ENCODE results near the gene SMIM41.
"Not testable (repeated sequence)": the region's sequence is repeated elsewhere in the genome, so short reads cannot be mapped to it uniquely, and the experiment has no call there.

Gene SMIM41

DNA sequence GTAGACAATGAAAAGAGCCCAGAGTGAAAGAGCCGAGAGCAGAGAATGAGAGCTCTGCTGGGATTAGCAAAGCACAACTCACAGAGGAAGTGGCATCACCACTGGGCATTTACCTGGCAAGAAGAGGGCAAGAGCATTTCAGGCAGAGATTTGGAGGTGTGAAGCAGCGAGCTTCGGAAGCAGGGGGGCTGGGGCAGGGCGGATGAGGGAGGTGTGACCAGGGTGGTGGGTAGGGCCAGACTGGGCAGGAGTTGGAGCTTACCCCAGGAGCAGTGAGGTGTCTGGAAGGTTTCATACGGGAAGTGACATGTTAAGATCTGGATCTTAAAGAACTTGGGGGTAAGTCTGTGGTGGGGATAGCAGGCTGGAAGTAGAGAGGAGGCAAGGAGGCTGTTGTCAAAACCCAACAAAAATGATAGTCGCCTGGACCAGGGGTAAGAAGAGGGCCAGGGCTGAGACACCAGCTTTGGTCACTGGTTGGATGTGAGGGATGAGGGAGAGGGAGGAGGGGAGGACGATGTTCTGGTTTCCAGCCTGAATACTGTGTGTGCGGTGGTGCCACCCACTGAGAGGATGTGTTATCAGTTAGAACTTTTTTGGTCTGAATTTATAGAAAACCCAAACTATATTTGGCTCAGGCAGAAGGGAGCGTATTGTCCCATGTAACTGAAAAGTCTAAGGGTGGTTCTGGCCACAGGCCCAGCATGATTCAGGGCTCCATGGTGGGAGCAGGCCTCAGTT is 5.2 kb downstream of the SMIM41 start:
- DNase-seq (ENCODE audit: low read depth in 1 of 2, low spot score in 1 of 2), result no peak

DNA sequence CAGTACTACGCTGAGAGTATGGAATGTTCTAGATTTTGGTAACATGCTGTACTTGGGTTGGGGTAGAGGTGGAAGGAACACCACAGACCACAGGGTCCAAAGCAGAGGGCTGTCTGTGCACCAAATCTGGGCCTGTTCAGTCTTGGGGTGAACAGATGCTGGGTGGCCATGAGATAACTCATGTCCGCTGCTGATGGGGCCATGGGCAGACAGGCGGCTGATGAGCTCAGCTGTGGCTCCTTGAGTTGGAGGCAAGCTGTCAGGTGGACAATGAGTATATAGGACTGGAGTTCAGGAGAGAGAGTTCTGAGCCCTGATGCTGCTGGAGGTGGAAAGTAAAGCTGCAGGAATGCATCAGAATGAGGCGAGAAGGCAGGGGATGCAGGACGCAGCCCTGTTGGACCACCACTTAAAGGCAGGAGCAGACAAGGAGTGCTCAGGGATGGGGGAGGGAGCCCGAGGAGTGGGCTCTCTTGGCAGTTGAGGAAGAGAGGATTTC is 6.2 kb downstream of the SMIM41 start:
- no peak for DNase-seq (ENCODE audit: low read depth in 1 of 2, low spot score in 1 of 2)

DNA sequence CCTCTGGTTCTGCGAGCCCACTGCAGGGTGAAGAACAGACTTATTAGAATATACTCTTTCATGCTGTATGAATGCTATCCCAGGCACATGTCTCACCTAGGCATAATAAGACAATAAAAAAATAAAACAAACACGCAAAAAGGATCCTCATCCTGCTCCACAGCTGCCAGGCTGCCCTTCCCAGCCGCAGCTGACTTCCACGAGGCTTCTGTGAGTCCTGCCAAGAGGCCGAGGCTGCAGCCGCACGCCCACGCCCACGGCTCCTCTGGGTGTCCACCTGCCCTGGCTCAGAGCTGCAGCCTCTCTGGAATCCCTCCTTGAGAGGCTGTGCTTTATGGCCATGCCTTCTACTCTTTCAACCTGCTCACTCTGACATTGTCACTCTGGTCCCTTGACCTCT is 6.9 kb downstream of the SMIM41 start:
- no peak for DNase-seq (ENCODE audit: low read depth in 1 of 2, low spot score in 1 of 2)

DNA sequence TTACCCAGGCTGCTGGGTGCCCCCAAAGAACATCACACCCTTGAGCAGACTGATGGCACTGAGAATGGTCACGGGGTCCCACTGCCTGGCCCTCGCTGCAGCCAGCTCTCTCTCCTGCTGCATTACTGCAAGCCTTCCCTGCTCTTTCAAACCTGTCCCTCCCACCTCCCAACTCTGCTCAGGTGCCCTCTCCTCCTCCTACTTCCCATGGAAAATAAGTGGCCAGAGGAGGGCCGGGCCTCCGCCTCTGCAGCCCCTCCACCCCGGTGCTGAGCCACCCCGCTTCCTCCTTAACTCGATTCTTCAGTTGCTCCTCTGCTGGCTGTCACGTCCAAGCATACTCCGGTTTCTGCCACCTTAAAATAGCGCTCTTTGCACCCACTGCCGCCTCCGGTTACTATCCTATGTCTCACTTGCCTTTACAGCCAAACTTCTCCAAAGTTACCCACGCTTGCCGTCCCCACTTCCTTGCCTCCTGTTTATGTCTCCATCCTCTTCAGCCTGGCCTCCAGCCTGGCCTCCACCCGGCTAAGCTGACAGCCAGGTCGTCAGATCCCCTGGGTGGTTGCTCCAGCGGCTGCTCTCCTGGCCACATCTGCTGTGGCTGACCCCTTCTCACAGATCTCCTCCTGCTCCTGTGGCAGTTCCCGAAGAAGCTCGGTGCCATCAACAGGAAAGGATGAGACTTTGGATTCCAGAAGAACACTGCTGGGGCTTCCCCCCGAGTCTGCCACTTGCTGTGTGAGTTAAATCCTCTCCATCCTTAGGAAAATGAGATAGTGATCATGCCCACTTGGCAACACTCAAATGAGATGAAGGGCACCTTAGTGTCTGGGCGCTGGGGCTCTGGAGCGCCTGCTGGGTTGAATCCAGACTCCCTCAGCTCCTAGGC is 7.7 kb downstream of the SMIM41 start:
- DNase-seq (ENCODE audit: low read depth in 1 of 2, low spot score in 1 of 2), result no peak

DNA sequence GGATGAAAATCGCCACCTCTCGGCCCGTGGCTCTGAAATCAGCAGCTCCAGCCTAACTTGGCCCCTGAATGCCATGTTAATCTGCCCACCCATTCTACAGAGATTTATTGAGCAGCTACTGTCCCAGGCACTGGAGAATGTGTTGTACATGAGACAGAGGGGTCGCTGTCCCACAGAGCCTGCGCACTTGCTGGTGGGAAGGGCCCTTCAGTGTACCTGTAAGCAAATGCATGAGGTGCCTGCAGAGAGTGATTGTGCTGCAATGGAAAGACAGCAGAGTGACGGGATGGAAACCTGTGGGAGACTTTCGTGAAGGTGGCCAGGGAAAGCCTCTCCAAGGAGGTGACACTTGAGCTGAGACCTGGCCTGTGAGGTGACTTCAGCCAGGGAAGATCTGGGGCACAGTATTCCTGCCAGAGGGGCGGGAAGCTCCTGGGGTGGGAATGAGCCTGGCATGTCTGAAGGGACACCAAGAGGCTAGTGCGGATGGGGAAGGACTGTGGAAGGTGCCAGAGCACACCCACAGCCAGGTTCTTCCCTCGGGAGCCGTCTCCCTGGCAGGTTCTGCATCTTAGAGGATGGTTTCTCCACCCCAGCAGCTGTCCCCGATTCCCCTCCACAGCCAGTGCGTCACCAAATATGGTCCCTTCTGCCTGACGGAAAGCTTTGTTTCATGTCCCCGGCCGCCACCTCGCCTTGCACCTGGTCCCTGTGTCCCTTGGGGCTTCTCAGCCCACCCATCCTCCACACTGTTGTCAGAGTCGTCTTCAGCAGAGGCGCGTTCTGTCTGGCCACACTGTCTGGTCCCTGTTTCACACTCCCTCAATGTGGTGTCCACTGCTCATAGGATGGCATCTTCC is 8.7 kb downstream of the SMIM41 start:
- DNase-seq (ENCODE audit: low read depth in 1 of 2, low spot score in 1 of 2), result no peak

DNA sequence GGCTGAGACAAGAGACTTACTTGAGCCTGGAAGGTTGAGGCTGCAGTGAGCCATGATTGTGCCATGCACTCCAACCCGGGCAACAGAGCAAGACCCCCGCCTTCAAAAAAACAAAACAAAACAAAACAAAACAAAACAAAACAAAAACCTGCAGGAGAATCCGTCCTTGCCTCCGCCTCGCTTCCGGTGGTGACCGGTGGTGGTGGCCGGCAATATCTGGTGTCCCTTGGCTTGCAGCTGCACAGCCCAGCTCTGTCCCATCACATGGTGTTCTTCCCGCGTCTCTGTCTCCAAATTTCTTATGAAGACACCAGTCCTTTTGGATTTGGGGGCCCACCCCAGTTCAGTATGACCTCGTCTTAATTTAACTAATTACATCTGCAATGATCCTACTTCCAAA is 10.0 kb downstream of the SMIM41 start:
- no peak for DNase-seq (ENCODE audit: low read depth in 1 of 2, low spot score in 1 of 2)

DNA sequence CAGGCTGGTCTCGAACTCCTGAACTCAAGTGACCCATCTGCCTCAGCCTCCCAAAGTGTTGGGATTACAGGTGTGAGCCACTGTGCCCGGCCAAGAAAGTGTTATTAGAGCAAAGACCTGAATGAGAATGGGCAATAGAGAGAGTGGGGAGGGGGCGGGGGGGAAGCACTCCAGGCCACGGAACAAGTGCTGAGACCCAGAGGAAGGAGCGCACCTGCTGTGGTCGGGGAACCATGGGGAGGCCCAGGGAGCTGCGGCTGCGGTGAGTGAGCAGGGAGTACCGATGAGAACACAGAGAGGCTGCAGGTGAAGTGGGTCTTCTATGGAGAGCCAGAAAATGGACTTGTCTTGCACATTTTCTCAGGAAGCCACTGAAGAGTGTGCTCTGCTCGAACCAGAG is 10.8 kb downstream of the SMIM41 start:
- no peak for DNase-seq (ENCODE audit: low read depth in 1 of 2, low spot score in 1 of 2)

DNA sequence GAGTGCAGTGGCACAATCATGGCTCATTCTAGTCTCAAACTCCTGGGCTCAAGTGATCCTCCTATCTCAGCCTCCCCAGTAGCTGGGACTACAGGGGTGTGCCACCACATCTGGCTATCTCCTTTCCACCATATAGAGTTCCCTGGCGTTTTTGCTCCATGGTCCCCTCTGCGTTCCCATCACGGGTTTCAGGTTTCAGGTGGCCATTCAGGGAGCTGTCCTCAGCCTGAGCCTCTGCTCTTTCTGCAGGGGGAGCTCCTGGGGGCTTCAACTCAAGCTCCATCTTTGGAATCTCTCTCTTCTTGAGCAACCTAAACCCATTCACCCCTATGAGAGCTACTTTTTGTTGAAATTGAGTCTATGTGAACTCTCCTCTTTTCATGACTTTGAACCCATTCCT is 11.6 kb downstream of the SMIM41 start:
- no peak for DNase-seq (ENCODE audit: low read depth in 1 of 2, low spot score in 1 of 2)

DNA sequence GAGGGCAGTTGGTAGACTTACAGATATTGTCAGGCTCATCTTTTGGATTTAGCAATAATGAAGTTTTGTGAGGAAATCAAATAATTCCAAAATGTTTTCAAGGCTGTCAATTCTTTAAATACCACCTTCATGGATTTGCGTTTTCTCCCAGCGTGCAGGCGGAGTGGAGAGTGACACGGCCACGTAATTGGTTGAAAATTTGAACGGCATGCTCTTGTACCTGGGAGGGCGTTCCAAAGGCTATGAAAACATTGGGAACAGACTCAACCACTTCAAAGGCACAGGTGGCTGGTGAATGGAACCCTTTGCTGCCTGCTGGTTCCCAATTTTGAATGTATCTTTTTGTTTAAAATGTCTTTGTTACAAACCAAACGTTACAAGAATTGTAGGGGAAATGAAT is 12.4 kb downstream of the SMIM41 start:
- DNase-seq (ENCODE audit: low read depth in 1 of 2, low spot score in 1 of 2), result no peak

DNA sequence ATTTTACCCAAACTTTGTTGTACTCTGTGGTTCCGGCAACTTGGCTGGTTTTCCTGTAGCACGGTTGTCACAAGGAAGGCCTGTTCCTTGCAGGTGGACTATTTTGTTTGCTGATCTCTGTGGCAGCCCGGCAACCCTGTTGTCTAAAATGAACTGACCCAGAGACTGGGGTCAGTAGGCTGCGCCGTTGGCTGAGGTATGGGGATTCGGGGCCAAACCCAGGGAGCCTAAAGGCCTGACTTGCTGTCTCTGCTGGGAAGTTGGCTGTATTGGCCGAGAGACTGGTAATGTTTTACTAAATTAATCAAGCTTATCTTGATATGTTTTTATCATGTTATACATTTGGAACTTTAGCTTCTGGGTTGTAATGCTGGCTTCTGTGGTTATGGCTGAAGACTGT is 13.8 kb downstream of the SMIM41 start:
- DNase-seq (ENCODE audit: low read depth in 1 of 2, low spot score in 1 of 2), result no peak

DNA sequence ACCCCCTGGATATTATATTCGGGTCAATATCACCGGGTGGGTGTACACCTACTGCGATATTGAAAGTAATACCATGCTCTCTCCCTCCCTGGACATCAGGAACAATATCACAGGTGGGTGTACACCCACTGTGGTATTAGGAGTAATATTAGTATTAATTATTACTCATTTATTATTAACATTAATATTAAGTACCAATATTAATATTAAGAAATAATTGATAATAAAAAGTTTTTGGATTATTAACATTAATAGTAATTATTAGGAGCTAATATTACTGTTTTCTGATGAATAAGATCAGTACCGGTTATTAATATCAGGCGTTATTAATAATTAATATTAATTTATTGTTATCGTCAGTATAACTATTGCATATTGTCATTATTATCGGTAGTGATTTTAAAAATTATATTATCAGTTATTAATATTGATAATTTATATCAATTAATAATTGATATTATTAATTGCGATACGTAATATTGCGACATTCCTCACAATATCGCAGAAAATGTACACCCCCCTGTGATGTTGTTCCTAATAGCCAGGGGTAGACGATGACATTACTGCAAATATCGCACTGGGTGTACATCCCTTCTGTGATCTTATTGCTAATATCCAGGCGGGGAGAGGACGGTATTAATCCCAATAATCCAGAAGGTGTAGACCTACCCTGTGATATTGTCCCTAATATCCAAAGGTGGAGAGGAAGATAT is 17.0 kb downstream of the SMIM41 start:
- no peak for DNase-seq (ENCODE audit: low read depth in 1 of 2, low spot score in 1 of 2)

DNA sequence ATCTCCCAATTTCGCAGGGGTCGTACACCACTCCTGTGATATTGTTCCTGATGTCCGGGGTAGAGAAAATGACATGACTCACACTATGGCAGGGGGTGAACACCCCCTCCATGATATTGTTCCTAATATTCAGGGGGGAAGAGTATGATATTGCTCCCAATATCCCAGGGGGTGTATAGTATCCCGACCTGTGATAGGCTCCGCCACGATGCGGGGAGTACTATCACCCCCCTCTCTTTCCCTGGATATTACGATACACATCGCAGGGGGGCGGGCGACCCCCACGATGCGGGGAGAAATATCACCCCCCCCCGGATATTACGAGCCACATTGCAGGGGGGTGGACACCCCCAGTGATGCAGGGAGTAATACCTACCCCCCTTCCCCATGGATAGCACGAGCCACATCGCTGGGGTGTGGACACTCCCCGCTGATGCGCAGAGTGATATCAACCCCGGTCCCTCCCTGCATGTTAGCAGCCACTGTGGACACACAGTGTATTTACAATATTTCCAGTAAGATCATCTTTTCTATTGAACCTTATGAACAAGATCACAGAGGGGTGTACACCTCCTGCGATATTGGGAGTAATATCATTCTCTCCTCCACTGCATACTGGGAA is 17.7 kb downstream of the SMIM41 start:
- DNase-seq (ENCODE audit: low read depth in 1 of 2, low spot score in 1 of 2), result no peak

DNA sequence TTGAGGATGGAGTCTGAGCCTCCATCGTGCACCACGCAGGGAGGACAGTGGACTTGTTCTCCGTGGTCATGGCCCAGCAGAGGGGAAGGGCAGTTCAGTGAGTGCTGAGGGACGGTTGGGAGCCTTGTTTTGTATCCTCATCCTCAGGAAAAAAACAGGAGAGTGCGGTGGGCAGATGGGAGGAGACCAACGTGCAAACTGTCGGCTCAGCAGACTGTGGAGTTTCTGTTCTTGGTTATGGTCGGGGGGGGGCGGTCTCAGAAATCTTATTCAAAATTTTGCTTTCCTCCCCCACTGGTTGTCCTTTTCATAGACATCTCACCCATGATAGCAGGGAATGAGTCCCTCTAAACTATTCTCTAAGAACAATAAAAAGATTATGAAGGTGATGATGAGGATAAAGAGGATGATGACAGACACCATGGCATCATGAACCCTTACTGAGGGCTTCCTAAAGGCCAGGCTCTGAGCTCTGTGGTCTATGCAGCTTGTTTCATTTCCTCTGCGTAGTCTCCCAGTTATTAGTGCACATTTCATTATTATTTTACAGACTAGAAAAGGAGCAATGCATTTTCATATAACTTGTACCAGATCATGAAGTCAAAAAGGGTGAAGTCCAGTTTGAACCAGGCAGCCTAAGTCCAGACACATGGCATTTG is 25.1 kb downstream of the SMIM41 start:
- not testable (repeated sequence) for DNase-seq (ENCODE audit: low read depth in 1 of 2, low spot score in 1 of 2)

DNA sequence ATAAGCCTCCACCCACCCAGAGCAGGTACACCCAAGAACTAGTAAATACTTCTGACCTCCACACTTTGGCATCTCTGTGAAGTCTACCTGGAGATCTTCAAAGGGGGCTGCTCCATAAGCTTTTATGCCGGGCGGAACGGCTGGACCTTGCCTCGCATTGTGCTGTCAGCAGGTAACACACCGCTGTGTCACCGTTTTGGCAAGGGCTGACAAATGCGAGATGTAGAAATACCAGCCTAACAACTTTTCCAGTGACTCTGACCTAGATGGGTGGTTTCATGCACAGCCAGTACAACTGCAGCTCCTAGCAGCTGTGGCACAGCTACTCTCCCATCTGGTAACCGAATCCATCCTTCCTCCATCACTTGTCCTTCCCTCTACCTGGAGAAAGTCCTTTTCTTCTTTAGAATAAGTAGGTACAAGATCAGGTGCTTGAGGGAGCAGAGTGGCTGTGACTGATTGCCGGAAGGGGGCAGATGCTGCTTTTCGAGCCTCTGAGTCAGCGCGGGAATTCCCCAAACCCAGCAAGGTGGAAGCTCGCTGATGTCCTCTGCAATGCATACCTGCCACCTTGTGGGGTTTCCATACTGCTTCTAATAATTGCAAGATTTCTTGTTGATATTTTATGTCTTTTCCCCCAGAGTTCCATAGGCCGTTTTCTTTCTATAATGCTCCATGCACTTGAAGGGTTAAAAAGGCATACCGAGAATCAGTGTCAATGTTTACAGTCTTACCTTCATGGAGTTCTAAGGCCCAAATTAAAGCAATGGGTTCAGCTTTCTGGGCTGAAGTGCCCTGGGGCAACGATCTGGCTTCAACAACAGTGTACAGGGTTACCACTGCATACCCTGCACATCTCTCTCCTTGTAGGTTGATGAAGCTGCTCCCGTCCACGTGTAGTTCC is 37.0 kb downstream of the SMIM41 start:
- DNase-seq (ENCODE audit: low read depth in 1 of 2, low spot score in 1 of 2), result peak; percentile 45 to 48

DNA sequence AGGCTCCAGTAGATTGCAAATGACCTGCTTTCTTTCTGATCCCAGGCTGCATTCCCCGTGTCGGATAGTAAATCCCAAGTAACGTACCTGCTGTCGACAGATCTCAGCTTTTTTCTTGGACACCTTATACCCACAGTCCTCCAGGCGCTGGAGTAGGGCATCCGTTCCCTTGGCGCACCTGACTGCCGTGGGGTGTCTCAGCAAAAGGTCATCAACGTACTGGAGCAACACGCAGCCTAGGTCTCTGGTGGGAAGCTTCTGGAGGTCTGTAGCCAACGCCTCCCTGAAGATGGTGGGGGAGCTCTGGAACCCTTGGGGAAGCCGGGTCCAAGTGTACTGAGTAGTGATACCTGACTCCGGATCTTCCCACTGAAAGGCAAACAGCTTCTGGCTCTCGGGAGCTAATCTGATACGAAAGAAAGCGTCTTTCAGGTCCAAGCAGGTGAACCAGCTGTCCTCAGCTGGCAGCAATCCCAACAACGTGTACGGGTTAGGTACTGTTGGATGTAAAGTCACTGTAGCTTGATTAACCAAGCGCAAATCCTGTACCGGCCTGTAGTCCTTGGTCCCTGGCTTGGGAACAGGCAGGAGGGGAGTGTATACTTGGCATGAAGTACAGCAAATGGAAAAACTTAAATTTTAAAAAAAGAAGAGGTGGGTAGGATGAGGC is 38.4 kb downstream of the SMIM41 start:
- DNase-seq (ENCODE audit: low read depth in 1 of 2, low spot score in 1 of 2), result not testable (repeated sequence)

DNA sequence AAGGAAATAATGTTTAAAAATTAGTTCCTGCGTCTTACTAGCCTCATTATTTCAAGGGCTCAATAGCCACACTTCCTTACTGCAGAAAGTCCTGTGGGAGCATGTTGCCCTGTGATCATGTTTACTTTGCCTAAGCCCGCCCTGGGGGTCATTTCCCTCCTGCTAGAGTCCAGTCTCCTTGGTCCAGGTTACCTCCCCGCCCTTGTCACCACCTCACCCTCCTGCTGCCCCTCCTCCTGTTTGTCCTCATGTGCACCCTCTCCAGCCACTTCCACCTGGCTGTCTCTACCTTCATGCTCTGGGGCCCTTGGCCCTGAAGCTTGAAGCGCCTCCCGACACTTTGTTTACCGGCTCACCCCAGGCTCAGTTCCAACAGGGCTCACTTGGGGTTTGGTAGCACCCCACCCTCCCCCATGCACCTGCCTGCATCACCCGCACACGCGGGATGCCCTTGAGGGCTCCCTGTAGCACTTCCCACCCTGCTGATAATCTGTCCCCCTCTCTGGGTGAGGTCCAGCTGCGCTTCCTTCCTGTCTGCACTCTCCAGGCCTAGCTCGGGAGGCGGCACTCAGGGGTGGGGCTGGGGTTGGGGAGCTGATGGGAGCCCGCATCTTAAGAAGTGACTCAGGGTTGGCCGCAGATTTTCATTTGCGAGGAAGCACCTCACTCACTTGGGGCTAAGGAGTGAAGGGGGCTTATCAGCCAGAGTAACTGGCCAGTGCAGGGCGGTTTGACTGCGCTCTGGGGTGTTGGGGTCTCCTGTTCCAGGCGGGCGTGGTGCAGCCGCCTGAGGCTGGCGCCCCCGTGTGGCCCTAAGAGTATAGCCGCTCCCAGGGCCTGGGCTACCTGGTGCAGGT is 40.1 kb downstream of the SMIM41 start:
- DNase-seq (ENCODE audit: low read depth in 1 of 2, low spot score in 1 of 2), result peak in 1 of 2 donors; percentile 20
